ENCODE measurements around the gene TLR7. TPM values are rescaled to one million over a fixed set of nuclear protein-coding genes. Genes with fewer than 3 reads are reported as not detected.

TLR7 gene
- total and polyA plus RNA-seq, 10 of the 15 experiments (the other 5 are each of a cell fraction or from before 2014, with no cell fraction given): 12.0 to 44.4 (median 22.6) TPM

DNA sequence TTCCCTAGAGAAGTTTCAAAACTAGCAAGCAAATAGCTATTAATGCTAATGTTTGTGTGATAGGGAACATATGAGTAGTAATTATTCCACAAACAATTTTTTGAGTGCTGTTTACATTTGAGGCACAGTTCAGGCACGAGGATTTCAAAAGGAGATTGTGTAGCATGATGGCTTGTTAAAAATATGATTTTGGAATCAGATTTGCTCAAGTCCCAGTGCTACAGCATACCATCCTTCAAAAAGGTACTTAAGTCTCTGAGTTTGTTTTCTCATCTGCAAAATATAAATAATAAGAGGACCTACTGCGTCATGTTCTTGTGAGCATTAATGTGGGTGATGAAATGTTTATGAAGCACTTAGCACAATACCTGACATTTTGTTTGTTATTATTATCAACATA lies 50.9 kb downstream of the TLR7 start:
- FAIRE-seq (no peak), DNase-seq (ENCODE audit: low read depth, low spot score) (no peak), ATAC-seq (no peak)
- Histone ChIP-seq H3K27me3 (replicated peaks in 1 of 2; ENCODE audit: control insufficient read depth in 2 of 2, insufficient read depth in 2 of 2, low read length in 1 of 2) (no peaks in the 10 kb centered on the region; a peak in 1 of 4 replicates), H3K27ac (ENCODE audit: control insufficient read depth, insufficient read depth) (no peak overlapping the region), H2AFZ (ENCODE audit: control insufficient read depth, low read depth, low read length) (no peak overlapping the region), H3K4me3 (no peak overlapping the region), H3K36me3 (ENCODE audit: control insufficient read depth in 2 of 2, insufficient read depth in 2 of 2, low read length in 1 of 2) (no peaks in the 10 kb centered on the region), H3K9ac (ENCODE audit: control insufficient read depth, insufficient read depth, low read length) (no peak overlapping the region), H3K9me3 (replicated peaks; ENCODE audit: control insufficient read depth, insufficient read depth, low read length) (no peaks in the 10 kb centered on the region; the same call in 1 of the 3 replicates), H4K20me1 (ENCODE audit: control insufficient read depth, insufficient read depth) (no peaks in the 10 kb centered on the region), H3K4me2 (ENCODE audit: control insufficient read depth, insufficient read depth) (no peak overlapping the region), H3K4me1 (ENCODE audit: control insufficient read depth, insufficient read depth, low read length) (no peaks in the 10 kb centered on the region), H3K79me2 (ENCODE audit: control insufficient read depth, insufficient read depth, low read length) (no peaks in the 10 kb centered on the region)
- TF ChIP-seq ATF7 (IDR thresholded peaks at IDR 0.05; ENCODE audit: low read depth) (no peak), FOXK2 (IDR thresholded peaks at IDR 0.05) (no peak)
- TF ChIP-seq, protein P1, sequence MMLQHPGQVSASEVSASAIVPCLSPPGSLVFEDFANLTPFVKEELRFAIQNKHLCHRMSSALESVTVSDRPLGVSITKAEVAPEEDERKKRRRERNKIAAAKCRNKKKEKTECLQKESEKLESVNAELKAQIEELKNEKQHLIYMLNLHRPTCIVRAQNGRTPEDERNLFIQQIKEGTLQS (IDR thresholded peaks at IDR 0.05; ENCODE audit: borderline replicate concordance, extremely low read depth, low read depth, low read length): no peak
- POLR2A ChIA-PET: no interaction called here
- CTCF ChIA-PET: interaction anchor here (0.8 to 1.2 kb wide), 5 partner anchors 29 to 728 kb away, joined by 3 to 4 read pairs (median 3); no protein-coding TSS in a partner anchor
- SMC1A ChIA-PET (ENCODE audit: uncharacterized antibody, unreplicated experiment): interaction anchor here (1.0 to 1.7 kb wide), 2 partner anchors 28 to 103 kb away, joined by 3 to 5 read pairs; no protein-coding TSS in a partner anchor
- no TSS peak for BruUV-seq (replicated peaks)
- intact Hi-C loops (cut with micrococcal nuclease; ENCODE audit: unreplicated experiment): no loop called here
- WGBS (ENCODE audit: insufficient coverage, insufficient replicate concordance, low lambda C conversion rate, missing lambda C conversion rate): 56% methylated on average over 2 of the region's 2 CpGs
- RAD21 ChIA-PET (ENCODE audit: unreplicated experiment): no interaction called here
- in situ Hi-C loops (cut with MboI): loop anchor here (25.0 kb wide), 1 partner anchor 830 kb away; no protein-coding TSS in a partner anchor

DNA sequence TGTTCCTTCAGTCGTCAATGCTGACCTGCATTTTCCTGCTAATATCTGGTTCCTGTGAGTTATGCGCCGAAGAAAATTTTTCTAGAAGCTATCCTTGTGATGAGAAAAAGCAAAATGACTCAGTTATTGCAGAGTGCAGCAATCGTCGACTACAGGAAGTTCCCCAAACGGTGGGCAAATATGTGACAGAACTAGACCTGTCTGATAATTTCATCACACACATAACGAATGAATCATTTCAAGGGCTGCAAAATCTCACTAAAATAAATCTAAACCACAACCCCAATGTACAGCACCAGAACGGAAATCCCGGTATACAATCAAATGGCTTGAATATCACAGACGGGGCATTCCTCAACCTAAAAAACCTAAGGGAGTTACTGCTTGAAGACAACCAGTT lies 52.2 kb downstream of the TLR7 start:
- TF ChIP-seq ZBED1 (IDR thresholded peaks at IDR 0.05; ENCODE audit: borderline replicate concordance): peak; percentile 61; the same call in 1 of the 2 replicates
- TF ChIP-seq FOXK2 (IDR thresholded peaks at IDR 0.05): no peak
- peak; percentile 19; the same call in 1 of the 2 replicates for TF ChIP-seq RUNX3 (IDR thresholded peaks at IDR 0.05; ENCODE audit: low read length)
- intact Hi-C loops (cut with micrococcal nuclease; ENCODE audit: unreplicated experiment) (no loop called here), in situ Hi-C loops (cut with MboI) (loop anchor here (25.0 kb wide), 1 partner anchor 832 kb away; no protein-coding TSS in a partner anchor)
- DNase-seq (ENCODE audit: low read depth, low spot score) (no peak), FAIRE-seq (no peak), ATAC-seq (no peak)
- BruUV-seq (replicated peaks): no TSS peak
- H3K36me3 ChIP-seq (ENCODE audit: control insufficient read depth in 2 of 2, insufficient read depth in 2 of 2, low read length in 1 of 2): no peaks in the 10 kb centered on the region
- no peaks in the 10 kb centered on the region; a peak in 1 of 4 replicates for H3K27me3 ChIP-seq (replicated peaks in 1 of 2; ENCODE audit: control insufficient read depth in 2 of 2, insufficient read depth in 2 of 2, low read length in 1 of 2)
- no peak overlapping the region for H3K4me3 ChIP-seq
- SMC1A ChIA-PET (ENCODE audit: uncharacterized antibody, unreplicated experiment): interaction anchor here (0.7 kb wide), 1 partner anchor 21 kb away, joined by 3 read pairs; no protein-coding TSS in a partner anchor
- H3K27ac ChIP-seq (ENCODE audit: control insufficient read depth, insufficient read depth): no peak overlapping the region
- no peaks in the 10 kb centered on the region for H3K4me1 ChIP-seq (ENCODE audit: control insufficient read depth, insufficient read depth, low read length)
- H3K9me3 ChIP-seq (replicated peaks; ENCODE audit: control insufficient read depth, insufficient read depth, low read length): no peaks in the 10 kb centered on the region; the same call in 1 of the 3 replicates
- RAD21 ChIA-PET (ENCODE audit: unreplicated experiment): no interaction called here
- no peaks in the 10 kb centered on the region for H4K20me1 ChIP-seq (ENCODE audit: control insufficient read depth, insufficient read depth)
- no peak overlapping the region for H2AFZ ChIP-seq (ENCODE audit: control insufficient read depth, low read depth, low read length)
- no peaks in the 10 kb centered on the region for H3K79me2 ChIP-seq (ENCODE audit: control insufficient read depth, insufficient read depth, low read length)
- POLR2A ChIA-PET: no interaction called here
- no peak overlapping the region for H3K4me2 ChIP-seq (ENCODE audit: control insufficient read depth, insufficient read depth)
- CTCF ChIA-PET: no interaction called here
- 15% methylated on average over 10 of the region's 10 CpGs for WGBS (ENCODE audit: insufficient coverage, insufficient replicate concordance, low lambda C conversion rate, missing lambda C conversion rate)
- H3K9ac ChIP-seq (ENCODE audit: control insufficient read depth, insufficient read depth, low read length): no peak overlapping the region

All from GM12878 (cell line).